Measurements from ENCODE around the gene KDM6A.
"Not testable (repeated sequence)": the region's sequence is repeated elsewhere in the genome, so short reads cannot be mapped to it uniquely, and the experiment has no call there.

The KDM6A gene

DNA sequence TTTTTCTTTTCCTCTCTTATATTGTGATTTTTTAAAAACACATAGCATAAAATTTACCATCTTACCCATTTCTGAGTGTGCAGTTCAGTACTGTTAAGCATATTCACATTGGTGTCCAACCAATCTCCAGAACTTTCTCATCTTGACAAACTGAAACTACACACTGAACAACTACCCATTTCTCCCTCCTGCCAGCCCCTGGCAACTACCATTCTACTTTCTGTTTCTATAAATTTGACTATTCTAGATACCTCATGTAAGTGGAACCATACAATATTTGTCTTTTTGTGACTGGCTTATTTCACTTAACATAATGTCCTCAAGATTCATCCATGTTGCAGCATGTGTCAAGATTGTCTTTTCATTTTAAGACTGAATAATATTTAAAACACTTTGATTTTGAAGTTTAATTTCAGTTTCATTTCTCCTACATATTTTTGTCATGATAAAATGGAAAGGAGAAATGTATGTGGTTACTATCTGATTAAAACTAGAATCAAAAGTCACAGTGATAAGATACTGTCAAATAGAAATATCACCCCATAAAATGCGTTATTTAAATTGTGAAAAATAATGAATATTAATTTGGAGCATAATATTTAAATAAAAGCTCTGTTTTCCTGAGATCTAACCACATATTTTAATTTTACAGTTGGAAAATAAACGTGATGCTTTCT lies 204.9 kb downstream of the KDM6A start:
- H3K4me1 Mint-ChIP-seq = peaks cover 23% of the 10 kb centered on the region
- no peak for ATAC-seq
- no peaks in the 10 kb centered on the region for H3K27me3 Mint-ChIP-seq
- peaks cover 21% of the 10 kb centered on the region for H3K36me3 Mint-ChIP-seq
- H3K4me3 Mint-ChIP-seq = peak overlapping the region; percentile 48
- H3K9me3 Mint-ChIP-seq = no peaks in the 10 kb centered on the region
- H3K27ac Mint-ChIP-seq = peak overlapping the region; percentile 47

DNA sequence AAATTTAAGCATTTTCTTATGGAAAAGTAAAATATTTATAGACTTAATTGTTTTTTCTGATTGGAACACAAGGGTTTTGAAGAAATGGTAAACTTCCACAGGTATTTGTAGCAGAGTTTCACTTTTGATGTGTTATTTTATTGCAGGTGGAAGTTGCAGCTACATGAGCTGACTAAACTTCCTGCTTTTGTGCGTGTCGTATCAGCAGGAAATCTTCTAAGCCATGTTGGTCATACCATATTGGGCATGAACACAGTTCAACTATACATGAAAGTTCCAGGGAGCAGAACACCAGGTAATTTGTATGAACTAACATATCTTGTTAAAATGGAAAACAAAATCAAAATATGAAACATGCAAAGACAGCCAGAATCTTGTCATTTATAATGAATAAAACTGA lies 210.3 kb downstream of the KDM6A start:
- H3K4me3 Mint-ChIP-seq = no peak overlapping the region
- peaks cover 7% of the 10 kb centered on the region for H3K36me3 Mint-ChIP-seq
- no peaks in the 10 kb centered on the region for H3K27me3 Mint-ChIP-seq
- no peak overlapping the region for H3K27ac Mint-ChIP-seq
- no peak for ATAC-seq
- no peaks in the 10 kb centered on the region for H3K9me3 Mint-ChIP-seq
- no peaks in the 10 kb centered on the region for H3K4me1 Mint-ChIP-seq

DNA sequence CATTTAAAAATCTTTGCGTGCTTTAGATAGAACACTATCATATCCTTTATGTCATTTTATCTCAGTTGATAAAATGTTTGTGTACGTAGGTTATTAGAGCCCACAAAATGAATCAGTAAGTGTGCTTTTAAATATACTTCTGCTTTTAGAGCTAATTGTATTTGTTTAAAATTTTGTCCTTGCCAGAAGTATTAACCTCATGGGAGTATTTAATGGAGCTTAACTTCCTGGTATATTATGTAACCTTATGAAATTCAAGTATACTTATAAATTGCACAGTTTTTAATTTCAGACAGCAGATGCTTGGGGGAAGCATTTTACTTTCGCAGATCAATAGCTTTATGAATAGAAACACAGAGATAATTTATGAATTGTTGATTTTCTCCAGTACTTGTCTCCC lies 237.5 kb downstream of the KDM6A start:
- no peak overlapping the region for H3K4me3 Mint-ChIP-seq

DNA sequence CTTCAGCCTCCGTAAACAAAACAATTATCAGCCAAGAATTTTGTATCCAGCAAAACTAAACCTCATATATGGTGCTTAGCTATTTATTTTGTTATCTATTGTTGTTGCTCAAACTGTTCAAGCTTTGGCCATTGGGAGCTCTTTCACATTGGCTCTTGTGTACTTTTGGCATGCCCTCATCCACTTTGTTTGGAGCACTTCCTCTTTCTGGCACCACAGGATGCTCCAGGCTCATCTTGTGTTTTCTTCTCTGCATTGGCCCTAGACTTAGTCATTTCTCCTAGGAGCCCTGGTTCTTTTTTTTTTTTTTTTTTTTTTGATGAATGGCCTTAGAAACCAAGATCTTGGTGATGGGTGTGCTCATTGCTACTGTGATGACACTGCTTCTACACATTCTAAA lies 253.2 kb downstream of the KDM6A start:
- Mint-ChIP-seq H3K4me3 (no peak overlapping the region), H3K4me1 (no peaks in the 10 kb centered on the region), H3K27me3 (peaks cover 8% of the 10 kb centered on the region), H3K36me3 (no peaks in the 10 kb centered on the region), H3K9me3 (peaks cover 6% of the 10 kb centered on the region), H3K27ac (no peak overlapping the region)
- no peak for ATAC-seq

More for the DNA sequence above, 237.5 kb downstream of the KDM6A start:
- ATAC-seq = no peak
- Mint-ChIP-seq H3K27ac (no peak overlapping the region), H3K9me3 (peaks cover 4% of the 10 kb centered on the region), H3K27me3 (no peaks in the 10 kb centered on the region), H3K36me3 (peaks cover 8% of the 10 kb centered on the region), H3K4me1 (no peaks in the 10 kb centered on the region)

GRCh38 chrX:45128896-45129454 lies 256.0 kb downstream of the KDM6A start:
- Mint-ChIP-seq H3K4me1 (no peaks in the 10 kb centered on the region), H3K36me3 (no peaks in the 10 kb centered on the region), H3K4me3 (no peak overlapping the region), H3K27me3 (peaks cover 8% of the 10 kb centered on the region), H3K9me3 (peaks cover 9% of the 10 kb centered on the region), H3K27ac (no peak overlapping the region)
- no peak for ATAC-seq

GRCh38 chrX:45133465-45133864 lies 260.5 kb downstream of the KDM6A start:
- H3K27me3 Mint-ChIP-seq = no peaks in the 10 kb centered on the region
- H3K36me3 Mint-ChIP-seq = no peaks in the 10 kb centered on the region
- H3K27ac Mint-ChIP-seq = no peak overlapping the region
- H3K9me3 Mint-ChIP-seq = peaks cover 10% of the 10 kb centered on the region
- H3K4me1 Mint-ChIP-seq = no peaks in the 10 kb centered on the region
- no peak overlapping the region for H3K4me3 Mint-ChIP-seq
- ATAC-seq = no peak

DNA sequence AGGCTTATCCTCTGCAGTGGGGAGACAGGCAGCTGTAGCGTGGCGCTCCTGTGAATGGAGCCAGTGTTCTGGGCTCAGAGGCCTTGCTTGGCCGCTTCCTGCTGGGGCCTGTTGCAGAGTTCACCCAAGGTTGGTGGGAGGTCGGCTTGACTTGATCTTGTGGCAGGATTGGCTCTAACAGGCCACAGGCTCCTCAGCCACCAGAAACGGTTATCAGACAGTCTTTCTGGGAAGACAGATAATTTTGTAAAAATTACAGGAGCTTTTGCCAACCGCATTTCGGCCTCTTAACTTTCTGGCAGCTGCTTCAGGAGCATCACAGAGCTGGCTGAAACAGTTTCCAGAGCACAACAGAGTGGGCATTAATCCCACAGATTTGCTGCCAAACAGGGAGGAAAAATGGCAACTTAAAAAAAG lies 261.3 kb downstream of the KDM6A start:
- peaks cover 10% of the 10 kb centered on the region for H3K9me3 Mint-ChIP-seq
- no peaks in the 10 kb centered on the region for H3K27me3 Mint-ChIP-seq
- H3K27ac Mint-ChIP-seq = no peak overlapping the region
- no peak overlapping the region for H3K4me3 Mint-ChIP-seq
- ATAC-seq = no peak
- no peaks in the 10 kb centered on the region for H3K36me3 Mint-ChIP-seq
- no peaks in the 10 kb centered on the region for H3K4me1 Mint-ChIP-seq

DNA sequence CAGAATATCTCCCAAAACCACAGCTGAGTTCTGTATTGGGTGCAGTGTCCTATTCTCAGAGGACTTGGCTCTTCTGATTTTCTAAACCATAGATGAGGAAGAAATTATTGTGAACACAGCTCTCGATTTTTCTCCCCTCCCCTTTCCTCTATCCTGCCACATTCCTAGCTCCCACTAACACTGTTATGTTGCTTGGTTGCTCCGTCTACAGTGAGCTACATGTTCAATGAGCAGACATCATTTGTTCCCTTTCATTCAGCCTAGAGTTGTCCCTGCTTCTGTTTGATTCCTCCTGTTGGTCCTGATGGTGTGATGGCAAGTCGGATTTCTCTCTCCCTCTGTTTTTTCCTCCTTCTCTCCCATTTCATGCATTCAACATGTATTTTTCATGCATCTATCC lies 261.8 kb downstream of the KDM6A start:
- Mint-ChIP-seq H3K27me3 (no peaks in the 10 kb centered on the region), H3K27ac (no peak overlapping the region), H3K4me3 (no peak overlapping the region), H3K36me3 (no peaks in the 10 kb centered on the region), H3K4me1 (no peaks in the 10 kb centered on the region), H3K9me3 (peaks cover 12% of the 10 kb centered on the region)
- ATAC-seq = no peak

GRCh38 chrX:45135391-45136075 lies 262.5 kb downstream of the KDM6A start:
- not testable (repeated sequence) for H3K4me1 Mint-ChIP-seq, ATAC-seq, H3K27ac Mint-ChIP-seq, H3K9me3 Mint-ChIP-seq, H3K4me3 Mint-ChIP-seq, H3K27me3 Mint-ChIP-seq, H3K36me3 Mint-ChIP-seq

GRCh38 chrX:45137531-45137930 lies 264.5 kb downstream of the KDM6A start:
- no peaks in the 10 kb centered on the region for H3K27me3 Mint-ChIP-seq
- H3K4me1 Mint-ChIP-seq = no peaks in the 10 kb centered on the region
- H3K36me3 Mint-ChIP-seq = no peaks in the 10 kb centered on the region
- H3K4me3 Mint-ChIP-seq = no peak overlapping the region
- no peak for ATAC-seq
- no peak overlapping the region for H3K27ac Mint-ChIP-seq
- peaks cover 7% of the 10 kb centered on the region for H3K9me3 Mint-ChIP-seq

DNA sequence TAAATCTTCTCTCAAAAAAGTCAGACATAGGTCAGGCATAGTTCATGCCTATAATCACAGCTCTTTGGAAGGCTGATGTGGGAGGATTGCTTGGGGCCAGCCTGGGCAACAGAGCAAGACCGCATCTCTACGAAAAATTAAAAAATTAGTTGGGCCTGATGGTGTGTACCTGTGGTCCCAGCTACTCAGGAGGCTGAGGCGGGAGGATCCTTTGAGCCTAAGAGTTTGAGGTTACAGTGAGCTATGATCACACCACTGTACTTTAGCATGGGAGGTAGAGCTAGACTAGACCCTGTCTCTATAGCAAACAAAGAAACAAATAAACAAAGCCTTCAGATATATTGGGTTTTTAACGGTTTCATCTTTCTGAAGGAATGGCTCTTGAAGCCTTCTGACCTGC lies 265.5 kb downstream of the KDM6A start:
- Mint-ChIP-seq H3K36me3 (no peaks in the 10 kb centered on the region), H3K4me3 (no peak overlapping the region), H3K4me1 (no peaks in the 10 kb centered on the region), H3K27ac (no peak overlapping the region), H3K27me3 (no peaks in the 10 kb centered on the region), H3K9me3 (peaks cover 7% of the 10 kb centered on the region)
- ATAC-seq = no peak

DNA sequence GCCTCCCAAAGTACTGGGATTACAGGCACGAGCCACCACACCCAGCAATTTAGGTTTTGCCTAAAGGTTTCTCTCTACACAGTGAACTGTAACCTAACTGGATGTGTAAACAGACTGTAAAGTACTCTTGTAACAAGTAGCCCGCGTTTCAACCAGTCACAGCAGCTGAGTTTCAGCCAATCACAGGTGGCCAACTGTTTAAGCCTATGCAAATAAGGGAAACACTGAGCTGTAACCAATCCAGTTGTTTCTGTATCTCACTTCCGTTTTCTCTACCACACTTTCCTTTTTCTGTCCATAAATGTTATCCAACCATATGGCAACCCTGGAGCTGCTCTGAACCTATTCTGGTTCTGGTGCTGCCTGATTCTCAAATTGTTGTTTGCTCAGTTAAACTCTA lies 267.8 kb downstream of the KDM6A start:
- peaks cover 2% of the 10 kb centered on the region for H3K9me3 Mint-ChIP-seq
- no peaks in the 10 kb centered on the region for H3K4me1 Mint-ChIP-seq
- no peaks in the 10 kb centered on the region for H3K36me3 Mint-ChIP-seq
- ATAC-seq = no peak
- H3K4me3 Mint-ChIP-seq = no peak overlapping the region
- H3K27me3 Mint-ChIP-seq = no peaks in the 10 kb centered on the region
- no peak overlapping the region for H3K27ac Mint-ChIP-seq

DNA sequence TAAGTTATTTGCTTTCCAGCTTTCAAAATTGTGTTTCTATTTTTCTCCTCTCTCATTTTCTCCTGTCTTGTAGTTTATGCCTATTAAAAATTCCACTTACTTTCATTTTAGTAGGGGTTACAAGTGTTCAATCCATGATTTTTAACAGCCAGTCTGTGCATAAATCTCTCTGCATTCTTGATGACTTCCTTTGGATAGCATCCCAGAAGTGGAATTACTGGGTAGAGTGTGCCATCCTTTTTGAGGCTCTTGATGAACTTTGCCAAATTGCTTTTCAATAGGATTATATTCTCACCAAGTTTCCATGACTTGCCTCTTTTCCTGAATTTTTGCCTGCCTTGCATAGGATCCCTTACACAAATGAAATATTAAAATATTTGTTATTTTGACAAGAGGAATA lies 269.2 kb downstream of the KDM6A start:
- Mint-ChIP-seq H3K4me3 (no peak overlapping the region), H3K9me3 (peaks cover 2% of the 10 kb centered on the region), H3K36me3 (no peaks in the 10 kb centered on the region), H3K27ac (no peak overlapping the region), H3K4me1 (no peaks in the 10 kb centered on the region), H3K27me3 (no peaks in the 10 kb centered on the region)
- no peak for ATAC-seq

DNA sequence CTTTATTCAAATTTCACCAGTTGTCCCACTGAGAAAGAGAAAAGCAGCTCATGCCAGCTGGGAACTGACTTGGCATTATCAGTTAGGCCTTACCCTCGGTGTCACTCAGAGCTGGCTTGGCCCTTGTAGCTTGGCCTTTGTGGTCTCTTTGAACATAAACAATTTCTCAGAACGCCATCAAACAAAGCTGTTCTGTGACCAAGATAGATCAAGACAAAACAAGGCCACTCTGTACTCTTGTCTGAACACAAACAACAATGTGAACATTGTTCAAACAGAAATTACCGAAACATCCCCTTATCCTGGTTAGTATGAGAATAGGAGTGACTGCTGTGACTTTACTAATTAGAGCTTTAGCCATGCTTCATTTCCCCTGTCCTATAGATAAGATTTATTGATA lies 270.5 kb downstream of the KDM6A start:
- ATAC-seq = no peak
- H3K27me3 Mint-ChIP-seq = no peaks in the 10 kb centered on the region

DNA sequence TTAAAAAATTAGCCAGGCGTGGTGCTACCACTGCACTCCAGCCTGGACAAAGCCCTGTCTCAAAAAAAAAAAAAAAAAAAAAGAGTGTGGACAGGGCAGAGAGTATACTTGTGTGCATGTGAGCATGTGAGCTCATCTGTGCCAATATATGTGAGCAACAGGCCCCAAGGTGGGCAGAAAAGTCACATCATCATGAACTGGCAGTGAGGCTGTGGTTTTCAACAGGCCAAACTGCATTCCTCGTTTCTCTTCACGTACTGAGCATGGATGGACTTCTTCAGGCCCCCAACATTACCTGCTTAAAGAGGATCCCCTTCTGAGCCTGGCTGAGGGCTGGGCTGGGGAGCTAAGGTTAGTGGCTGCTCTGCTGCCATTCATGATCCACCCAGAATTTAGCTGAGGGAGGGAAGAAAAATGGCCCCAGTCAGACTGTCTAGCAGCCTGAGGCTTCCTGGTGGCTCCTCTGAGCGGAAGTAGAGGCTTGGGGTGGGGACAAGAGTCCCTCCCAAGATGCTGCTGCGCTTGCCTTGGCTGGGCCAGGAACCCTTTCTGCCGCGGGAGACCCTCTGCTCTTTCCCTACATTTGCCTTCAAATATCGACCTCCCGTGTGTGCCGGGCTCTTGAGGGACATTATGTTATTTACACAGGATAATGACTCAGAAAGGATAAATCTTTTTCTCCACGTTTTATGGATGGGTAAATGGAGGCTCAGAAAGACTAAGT lies 272.7 kb downstream of the KDM6A start:
- Mint-ChIP-seq H3K36me3 (no peaks in the 10 kb centered on the region), H3K27me3 (no peaks in the 10 kb centered on the region), H3K4me1 (no peaks in the 10 kb centered on the region), H3K27ac (no peak overlapping the region), H3K9me3 (no peaks in the 10 kb centered on the region), H3K4me3 (no peak overlapping the region)
- no peak for ATAC-seq

More for the DNA sequence above, 270.5 kb downstream of the KDM6A start:
- Mint-ChIP-seq H3K4me1 (no peaks in the 10 kb centered on the region), H3K4me3 (no peak overlapping the region), H3K9me3 (peaks cover 2% of the 10 kb centered on the region), H3K27ac (no peak overlapping the region), H3K36me3 (no peaks in the 10 kb centered on the region)

Data from stimulated activated memory B cell treated with anti-CD40 and anti-IgM and Interleukin-4, amounts not matched to agents 10 μg/mL and 1 μg/mL and 100 μg/mL, for 72 hours (primary cell).